IPS-15b (cell line): Measurements from ENCODE around the gene DAND5.

Source experiments
- H3K27me3 ChIP-seq: one replicate; pipeline ENCODE4 v1.6.1; 2013; ENCODE audit warnings: low read length; ENCODE audit not compliant: control insufficient read depth, insufficient read depth
- H3K36me3 ChIP-seq: one replicate; pipeline ENCODE4 v1.6.1; 2013; ENCODE audit warnings: low read length; ENCODE audit not compliant: control insufficient read depth, insufficient read depth
- H3K4me1 ChIP-seq: one replicate; pipeline ENCODE4 v1.6.1; 2013; ENCODE audit warnings: mild to moderate bottlenecking, low read length; ENCODE audit not compliant: control insufficient read depth, insufficient read depth
- H3K4me3 ChIP-seq: one replicate; pipeline ENCODE4 v1.5.1; 2013; ENCODE audit warnings: low read depth, low read length
- H3K9ac ChIP-seq: one replicate; pipeline ENCODE4 v1.6.1; 2013; ENCODE audit warnings: low read depth, mild to moderate bottlenecking, low read length
- H3K9me3 ChIP-seq: one replicate; pipeline ENCODE4 v1.6.1; 2013; ENCODE audit warnings: mild to moderate bottlenecking, low read length; ENCODE audit not compliant: control insufficient read depth, insufficient read depth

DAND5 gene

GRCh38 chr19:13017306-13018034 is 48.1 kb downstream of the DAND5 start:
- Histone ChIP-seq H3K9me3 (no peaks in the 10 kb centered on the region), H3K4me3 (peak overlapping the region; percentile 16), H3K27me3 (peaks cover 100% of the 10 kb centered on the region), H3K4me1 (peaks cover 28% of the 10 kb centered on the region), H3K9ac (no peak overlapping the region), H3K36me3 (no peaks in the 10 kb centered on the region)

DNA sequence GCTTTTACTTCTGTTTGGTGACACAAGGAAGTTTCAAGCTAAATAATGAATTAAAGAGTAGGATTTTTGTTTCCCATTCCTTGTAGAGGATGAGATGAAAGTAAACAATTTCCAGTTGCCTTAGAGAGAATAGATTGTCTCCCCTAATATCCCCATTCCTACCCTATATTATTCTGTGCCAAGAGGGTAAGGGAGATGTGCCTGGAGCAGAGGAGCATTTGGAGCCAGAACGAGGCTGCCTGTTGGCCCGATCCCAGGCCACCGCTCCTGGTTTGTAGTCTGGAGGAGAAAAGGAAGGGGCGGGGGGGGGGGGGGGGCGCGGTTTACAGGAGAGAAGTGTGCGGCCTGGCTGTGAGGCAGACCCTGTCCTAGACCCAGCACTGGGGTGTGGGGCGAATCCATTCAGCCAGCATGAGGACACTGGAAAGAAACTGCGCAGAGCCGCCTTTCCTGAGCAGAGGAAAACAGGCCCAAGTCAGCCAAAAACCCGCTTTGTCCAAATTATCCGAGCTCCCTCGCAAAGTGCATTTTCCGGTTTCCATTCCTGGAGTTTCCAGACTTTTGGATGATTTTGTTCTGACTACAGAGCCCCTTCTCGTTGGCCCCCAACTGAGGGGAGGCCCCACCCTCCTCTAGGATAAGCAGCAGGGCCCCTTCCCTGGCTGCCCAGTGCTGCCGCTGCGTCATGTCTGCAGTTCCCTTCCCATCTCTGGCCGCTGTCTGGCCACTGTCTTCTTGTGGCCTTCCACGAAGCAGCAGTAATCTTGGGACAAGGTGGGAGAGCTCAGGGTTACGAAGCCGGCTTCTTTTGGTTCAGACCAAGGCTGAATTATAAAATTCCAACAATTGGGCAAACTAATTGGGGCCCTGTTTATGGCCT is 48.9 kb downstream of the DAND5 start:
- Histone ChIP-seq H3K4me3 (peak overlapping the region; percentile 22), H3K9ac (no peak overlapping the region), H3K27me3 (peaks cover 100% of the 10 kb centered on the region), H3K36me3 (no peaks in the 10 kb centered on the region), H3K9me3 (no peaks in the 10 kb centered on the region), H3K4me1 (peaks cover 28% of the 10 kb centered on the region)

DNA sequence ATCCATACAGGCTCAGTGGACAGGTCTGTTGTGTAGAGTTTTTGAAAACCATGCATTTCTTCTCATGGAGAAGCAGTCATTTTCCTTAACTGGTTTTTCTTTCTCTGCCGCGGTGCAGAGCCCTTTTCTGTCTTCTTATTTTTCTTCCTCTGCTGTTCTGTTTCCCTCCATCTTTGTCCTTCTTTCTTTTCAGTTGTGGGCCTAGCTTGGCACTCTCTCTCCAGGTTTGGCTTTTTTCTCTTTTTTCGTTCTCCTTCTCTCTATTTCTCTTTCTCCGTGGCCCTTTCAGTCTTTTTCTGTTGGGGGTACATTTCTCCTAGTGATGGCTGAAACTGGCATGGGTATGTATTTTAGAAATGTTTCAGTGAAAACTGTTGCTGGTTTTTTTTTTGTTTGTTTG is 50.0 kb downstream of the DAND5 start:
- Histone ChIP-seq H3K27me3 (peaks cover 100% of the 10 kb centered on the region), H3K4me1 (peaks cover 28% of the 10 kb centered on the region), H3K4me3 (no peak overlapping the region), H3K9ac (no peak overlapping the region), H3K9me3 (no peaks in the 10 kb centered on the region), H3K36me3 (no peaks in the 10 kb centered on the region)

DNA sequence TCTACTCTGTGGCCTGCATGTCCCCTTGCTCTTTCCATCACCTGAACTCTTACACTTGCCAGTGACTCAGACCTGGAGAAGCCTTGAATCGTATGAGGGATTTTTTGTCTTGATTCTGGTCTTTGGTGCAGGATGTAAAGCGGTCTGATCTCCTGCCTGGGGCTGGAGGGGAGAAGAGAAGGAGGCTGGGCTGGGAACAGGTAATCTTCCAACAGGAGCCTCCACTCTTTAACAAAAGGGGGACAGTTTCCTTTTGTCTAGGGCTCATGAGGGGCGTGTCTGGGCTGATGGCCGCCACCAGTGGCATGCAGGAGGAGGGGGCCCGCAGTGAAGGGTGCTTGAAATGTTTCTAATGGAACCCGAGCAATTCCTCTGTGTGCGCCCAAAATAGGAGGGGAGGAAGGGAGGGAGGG is 50.6 kb downstream of the DAND5 start:
- H3K36me3 ChIP-seq = no peaks in the 10 kb centered on the region
- no peak overlapping the region for H3K9ac ChIP-seq
- H3K9me3 ChIP-seq = no peaks in the 10 kb centered on the region
- H3K27me3 ChIP-seq = peaks cover 100% of the 10 kb centered on the region
- H3K4me1 ChIP-seq = peaks cover 28% of the 10 kb centered on the region
- H3K4me3 ChIP-seq = peak overlapping the region; percentile 26

DNA sequence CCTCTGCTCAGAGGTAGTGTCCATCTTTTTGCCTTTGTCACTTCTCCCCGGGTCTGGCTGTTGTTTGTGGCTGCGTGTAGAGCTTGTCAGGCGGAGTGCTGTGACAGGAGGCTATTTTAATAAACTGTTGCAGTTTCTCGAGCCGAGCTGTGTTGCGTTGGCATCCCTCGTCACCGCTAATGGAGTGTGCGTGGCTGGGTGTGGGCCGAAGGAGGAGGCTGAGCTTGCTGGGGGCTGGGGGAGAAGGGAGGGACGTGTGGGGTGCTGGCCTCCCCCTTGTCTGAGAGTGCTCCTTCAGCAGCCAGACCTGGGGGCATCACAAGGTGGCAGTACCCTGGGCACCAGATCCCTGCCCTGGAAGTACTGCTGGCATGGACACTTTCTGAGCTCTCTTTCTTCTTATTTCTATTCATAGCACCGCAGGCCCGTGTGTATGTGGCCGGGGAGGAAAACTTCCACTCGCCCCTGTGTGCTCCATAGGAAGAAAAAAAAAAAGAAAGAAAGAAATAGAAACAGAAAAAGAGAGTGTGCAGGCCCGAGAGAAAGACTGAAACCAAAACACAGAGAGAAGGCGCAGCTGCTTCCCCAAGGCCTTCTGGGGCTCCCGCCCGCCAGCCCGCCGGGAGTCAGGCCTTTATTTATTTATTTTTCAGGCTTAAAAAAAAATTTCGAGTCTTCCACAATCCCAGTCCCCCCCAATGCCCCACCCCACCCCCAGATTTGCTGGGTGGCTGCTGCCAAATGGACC is 52.9 kb downstream of the DAND5 start:
- Histone ChIP-seq H3K27me3 (peaks cover 100% of the 10 kb centered on the region), H3K9ac (no peak overlapping the region), H3K4me1 (peaks cover 22% of the 10 kb centered on the region), H3K4me3 (peak overlapping the region; percentile 30), H3K36me3 (no peaks in the 10 kb centered on the region), H3K9me3 (no peaks in the 10 kb centered on the region)

DNA sequence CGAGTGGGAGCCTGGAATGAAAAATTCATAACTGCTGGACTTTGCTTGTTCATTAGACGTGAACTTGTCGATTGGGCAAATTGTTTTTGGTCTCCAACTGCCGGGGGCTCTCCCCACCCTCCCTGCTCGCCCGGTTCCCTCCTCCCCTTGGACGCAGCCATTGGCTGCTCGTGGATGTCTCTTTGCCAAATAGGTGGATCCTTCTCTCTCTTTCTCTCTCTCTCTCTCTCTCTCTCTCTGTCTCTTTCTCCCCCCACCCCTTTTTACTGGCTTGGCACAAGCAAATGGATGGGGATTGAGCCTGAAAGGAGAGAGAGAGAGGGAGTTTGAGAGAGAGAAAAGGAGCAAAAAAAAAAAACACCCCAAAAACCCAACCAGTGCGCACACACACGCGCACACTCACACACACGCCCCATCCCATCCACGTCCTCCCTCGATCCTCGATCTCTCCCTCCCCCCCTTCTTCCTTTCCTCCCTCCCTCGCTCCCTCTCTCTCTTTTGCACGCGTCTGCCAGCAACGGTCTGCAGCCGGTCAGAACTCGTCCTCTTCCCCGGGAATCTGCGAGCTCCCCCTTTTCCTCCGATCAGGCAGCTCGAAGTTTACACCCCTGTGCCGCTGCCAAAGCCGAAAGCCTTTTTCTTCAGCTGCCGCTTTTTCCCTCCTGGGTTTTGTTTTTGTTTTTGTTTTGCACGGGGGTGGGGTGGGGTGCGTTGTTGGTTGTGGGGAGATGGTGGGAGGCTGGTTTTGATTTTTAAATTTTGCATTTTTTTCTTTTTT is 53.7 kb downstream of the DAND5 start:
- Histone ChIP-seq H3K36me3 (no peaks in the 10 kb centered on the region), H3K9ac (no peak overlapping the region), H3K4me3 (peak overlapping the region; percentile 31), H3K4me1 (peaks cover 14% of the 10 kb centered on the region), H3K27me3 (peaks cover 100% of the 10 kb centered on the region), H3K9me3 (no peaks in the 10 kb centered on the region)

DNA sequence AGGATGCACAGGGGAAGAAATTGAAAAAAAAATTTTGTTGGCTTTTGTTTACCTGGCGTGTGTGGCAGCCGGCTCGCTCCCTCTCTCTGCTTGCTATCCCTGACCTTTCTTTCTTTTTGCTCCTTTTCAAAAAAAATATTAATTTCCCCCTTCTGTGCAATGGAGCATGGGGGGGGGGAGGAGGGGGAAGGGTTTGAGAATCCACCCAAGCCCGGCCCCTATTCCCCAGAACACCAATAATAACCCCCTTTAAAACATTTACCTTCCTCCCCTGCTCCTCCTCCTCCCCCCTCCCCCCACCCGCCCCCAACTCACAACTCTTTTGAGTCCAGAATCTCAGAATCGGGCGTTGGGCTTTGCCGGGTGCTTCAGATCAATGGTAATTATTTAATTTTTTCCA is 54.3 kb downstream of the DAND5 start:
- Histone ChIP-seq H3K27me3 (peaks cover 100% of the 10 kb centered on the region), H3K9me3 (no peaks in the 10 kb centered on the region), H3K9ac (no peak overlapping the region), H3K4me3 (no peak overlapping the region), H3K4me1 (peaks cover 12% of the 10 kb centered on the region), H3K36me3 (no peaks in the 10 kb centered on the region)
